ENCODE data around the gene COX6B2. TPM values are rescaled to one million over a fixed set of nuclear protein-coding genes. Genes with fewer than 3 reads are reported as not detected.

Gene COX6B2
- total RNA-seq, 2 experiments from 2014 or later, result 0.28 TPM; not detected in 1

DNA sequence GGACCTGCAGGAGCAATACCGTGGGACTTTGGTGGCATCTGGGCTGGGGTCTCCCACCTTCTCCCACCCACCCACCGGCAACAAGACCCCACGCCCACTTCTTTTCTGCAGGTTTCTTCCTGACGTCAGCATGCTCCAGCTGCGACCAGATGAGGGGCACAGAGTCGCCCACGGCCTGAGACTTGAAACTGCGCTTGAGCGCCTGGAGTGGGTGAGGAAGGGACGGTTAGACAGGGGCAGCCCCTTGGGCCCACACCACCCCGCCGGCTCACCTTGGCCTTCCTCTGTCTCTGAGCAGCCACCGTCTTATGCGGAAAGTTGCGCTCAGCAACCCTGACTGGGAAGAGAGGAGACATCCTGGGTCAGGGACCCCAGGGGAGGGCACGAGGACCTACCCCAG, 6.4 kb upstream of the COX6B2 start:
- Histone ChIP-seq H3K27ac (ENCODE audit: low read depth in 1 of 2, low read length in 2 of 2) (no peak overlapping the region), H3K9me3 (ENCODE audit: control insufficient read depth in 1 of 2, insufficient read depth in 1 of 2, low read length in 2 of 2) (no peaks in the 10 kb centered on the region), H3K36me3 (ENCODE audit: insufficient read depth, low read length) (no peaks in the 10 kb centered on the region), H3K4me1 (ENCODE audit: insufficient read depth, low read length) (no peaks in the 10 kb centered on the region), H3K27me3 (ENCODE audit: control insufficient read depth in 1 of 2, insufficient read depth in 2 of 2, low read length in 2 of 2) (no peaks in the 10 kb centered on the region), H3K4me3 (ENCODE audit: low read length) (no peak overlapping the region)
- DNase-seq, result no peak
- H3K27ac Mint-ChIP-seq, result no peak overlapping the region
- H3K9me3 Mint-ChIP-seq, result no peaks in the 10 kb centered on the region
- H3K36me3 Mint-ChIP-seq (ENCODE audit: low read depth), result no peaks in the 10 kb centered on the region
- ATAC-seq (ENCODE audit: poor library complexity), result no peak
- no peaks in the 10 kb centered on the region for H3K4me1 Mint-ChIP-seq (ENCODE audit: low read depth)
- ChIA-PET CTCF (no interaction called here), POLR2A (interaction anchor here (1.2 kb wide), 1 partner anchor 9 kb away, joined by 3 read pairs; no protein-coding TSS in a partner anchor)
- intact Hi-C loops (cut with DNase I, micrococcal nuclease), result no loop called here
- TF ChIP-seq, protein P1, sequence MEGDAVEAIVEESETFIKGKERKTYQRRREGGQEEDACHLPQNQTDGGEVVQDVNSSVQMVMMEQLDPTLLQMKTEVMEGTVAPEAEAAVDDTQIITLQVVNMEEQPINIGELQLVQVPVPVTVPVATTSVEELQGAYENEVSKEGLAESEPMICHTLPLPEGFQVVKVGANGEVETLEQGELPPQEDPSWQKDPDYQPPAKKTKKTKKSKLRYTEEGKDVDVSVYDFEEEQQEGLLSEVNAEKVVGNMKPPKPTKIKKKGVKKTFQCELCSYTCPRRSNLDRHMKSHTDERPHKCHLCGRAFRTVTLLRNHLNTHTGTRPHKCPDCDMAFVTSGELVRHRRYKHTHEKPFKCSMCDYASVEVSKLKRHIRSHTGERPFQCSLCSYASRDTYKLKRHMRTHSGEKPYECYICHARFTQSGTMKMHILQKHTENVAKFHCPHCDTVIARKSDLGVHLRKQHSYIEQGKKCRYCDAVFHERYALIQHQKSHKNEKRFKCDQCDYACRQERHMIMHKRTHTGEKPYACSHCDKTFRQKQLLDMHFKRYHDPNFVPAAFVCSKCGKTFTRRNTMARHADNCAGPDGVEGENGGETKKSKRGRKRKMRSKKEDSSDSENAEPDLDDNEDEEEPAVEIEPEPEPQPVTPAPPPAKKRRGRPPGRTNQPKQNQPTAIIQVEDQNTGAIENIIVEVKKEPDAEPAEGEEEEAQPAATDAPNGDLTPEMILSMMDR (IDR thresholded peaks at IDR 0.05), result no peak
- H3K27me3 Mint-ChIP-seq, result peaks cover 13% of the 10 kb centered on the region
- no peak overlapping the region for H3K4me3 Mint-ChIP-seq

GRCh38 chr19:55358943-55359908, 4.7 kb upstream of the COX6B2 start:
- no peak overlapping the region for H3K27ac ChIP-seq (ENCODE audit: low read depth in 1 of 2, low read length in 2 of 2)
- peaks cover 22% of the 10 kb centered on the region for H3K27me3 Mint-ChIP-seq
- H3K4me1 ChIP-seq (ENCODE audit: insufficient read depth, low read length), result peaks cover 9% of the 10 kb centered on the region
- H3K36me3 ChIP-seq (ENCODE audit: insufficient read depth, low read length), result no peaks in the 10 kb centered on the region
- TF ChIP-seq, protein P1 (IDR thresholded peaks at IDR 0.05), result no peak
- DNase-seq, result no peak
- ChIA-PET POLR2A (interaction anchor here (0.6 kb wide), 1 partner anchor 48 kb away, joined by 3 read pairs; no protein-coding TSS in a partner anchor), CTCF (no interaction called here)
- no peak overlapping the region for H3K4me3 Mint-ChIP-seq
- intact Hi-C loops (cut with DNase I, micrococcal nuclease), result no loop called here
- H3K27me3 ChIP-seq (ENCODE audit: control insufficient read depth in 1 of 2, insufficient read depth in 2 of 2, low read length in 2 of 2), result peaks cover 5 to 6% of the 10 kb centered on the region in 2 experiments
- H3K9me3 Mint-ChIP-seq, result no peaks in the 10 kb centered on the region
- no peak overlapping the region for H3K27ac Mint-ChIP-seq
- no peaks in the 10 kb centered on the region for H3K4me1 Mint-ChIP-seq (ENCODE audit: low read depth)
- H3K4me3 ChIP-seq (ENCODE audit: low read length), result no peak overlapping the region
- no peak for ATAC-seq (ENCODE audit: poor library complexity)
- H3K9me3 ChIP-seq (ENCODE audit: control insufficient read depth in 1 of 2, insufficient read depth in 1 of 2, low read length in 2 of 2), result peaks cover 0 to 4% of the 10 kb centered on the region in 2 experiments
- H3K36me3 Mint-ChIP-seq (ENCODE audit: low read depth), result no peaks in the 10 kb centered on the region

GRCh38 chr19:55358493-55358892, 4.0 kb upstream of the COX6B2 start:
- H3K27ac ChIP-seq (ENCODE audit: low read depth in 1 of 2, low read length in 2 of 2), result no peak overlapping the region
- intact Hi-C loops (cut with DNase I, micrococcal nuclease), result no loop called here
- Mint-ChIP-seq H3K9me3 (no peaks in the 10 kb centered on the region), H3K27me3 (peaks cover 28% of the 10 kb centered on the region), H3K27ac (no peak overlapping the region), H3K36me3 (ENCODE audit: low read depth) (no peaks in the 10 kb centered on the region), H3K4me3 (no peak overlapping the region), H3K4me1 (ENCODE audit: low read depth) (peaks cover 7% of the 10 kb centered on the region)
- ATAC-seq (ENCODE audit: poor library complexity) (no peak), DNase-seq (no peak)
- TF ChIP-seq, protein P1 (IDR thresholded peaks at IDR 0.05), result no peak
- H3K9me3 ChIP-seq (ENCODE audit: control insufficient read depth in 1 of 2, insufficient read depth in 1 of 2, low read length in 2 of 2), result peaks cover 0 to 10% of the 10 kb centered on the region in 2 experiments
- H3K27me3 ChIP-seq (ENCODE audit: control insufficient read depth in 1 of 2, insufficient read depth in 2 of 2, low read length in 2 of 2), result peaks cover 9 to 11% of the 10 kb centered on the region in 2 experiments
- ChIA-PET POLR2A (interaction anchor here (0.6 kb wide), 1 partner anchor 49 kb away, joined by 3 read pairs; no protein-coding TSS in a partner anchor), CTCF (no interaction called here)
- no peaks in the 10 kb centered on the region for H3K36me3 ChIP-seq (ENCODE audit: insufficient read depth, low read length)
- H3K4me1 ChIP-seq (ENCODE audit: insufficient read depth, low read length), result peaks cover 17% of the 10 kb centered on the region
- H3K4me3 ChIP-seq (ENCODE audit: low read length), result no peak overlapping the region

Data from CD4-positive, alpha-beta T cell (primary cell).